ENCODE data around the gene DHDDS.

- TF ChIP-seq CTCF (IDR thresholded peaks at IDR 0.05) (no peak), POLR2AphosphoS5 (IDR thresholded peaks at IDR 0.05; ENCODE audit: low read depth, low read length) (no peak), TCF7L2 (IDR thresholded peaks at IDR 0.05; ENCODE audit: low read depth, low read length) (no peak), SIN3A (IDR thresholded peaks at IDR 0.05; ENCODE audit: borderline replicate concordance, insufficient read depth, low read depth, low read length) (no peak), REST (IDR thresholded peaks at IDR 0.05; ENCODE audit: insufficient read depth in 1 of 2, low read depth in 2 of 2, low read length in 1 of 2) (no peak)
Observed at GRCh38 chr1:26432793-26433192, 672 bp downstream of the DHDDS start.
